ENCODE data around the gene PXN.
"Not testable (repeated sequence)": the region's sequence is repeated elsewhere in the genome, so short reads cannot be mapped to it uniquely, and the experiment has no call there.

Gene PXN

GRCh38 chr12:120227233-120228040 lies 38.1 kb downstream of the PXN start:
- DNase-seq (ENCODE audit: low read depth in 2 of 3, low spot score in 2 of 3): no peak

- DNase-seq (ENCODE audit: low read depth in 2 of 3, low spot score in 2 of 3): no peak
Observed at GRCh38 chr12:120225852-120226640, 39.5 kb downstream of the PXN start.

GRCh38 chr12:120225200-120225558 lies 40.4 kb downstream of the PXN start:
- no peak for DNase-seq (ENCODE audit: low read depth in 2 of 3, low spot score in 2 of 3)

- no peak for DNase-seq (ENCODE audit: low read depth in 2 of 3, low spot score in 2 of 3)
Observed at GRCh38 chr12:120224304-120225199, 41.0 kb downstream of the PXN start.

GRCh38 chr12:120223458-120224303 lies 41.8 kb downstream of the PXN start:
- no peak for DNase-seq (ENCODE audit: low read depth in 2 of 3, low spot score in 2 of 3)

- DNase-seq (ENCODE audit: low read depth in 2 of 3, low spot score in 2 of 3): no peak
Observed at GRCh38 chr12:120222288-120222832, 43.2 kb downstream of the PXN start.

- DNase-seq (ENCODE audit: low read depth in 2 of 3, low spot score in 2 of 3): no peak
Observed at GRCh38 chr12:120221576-120221900, 44.0 kb downstream of the PXN start.

- no peak for DNase-seq (ENCODE audit: low read depth in 2 of 3, low spot score in 2 of 3)
Observed at GRCh38 chr12:120220838-120221575, 44.5 kb downstream of the PXN start.

GRCh38 chr12:120218680-120219606 lies 46.6 kb downstream of the PXN start:
- DNase-seq (ENCODE audit: low read depth in 2 of 3, low spot score in 2 of 3): no peak

- no peak for DNase-seq (ENCODE audit: low read depth in 2 of 3, low spot score in 2 of 3)
Observed at GRCh38 chr12:120216742-120217605, 48.6 kb downstream of the PXN start.

- DNase-seq (ENCODE audit: low read depth in 2 of 3, low spot score in 2 of 3): no peak
Observed at GRCh38 chr12:120215766-120216735, 49.5 kb downstream of the PXN start.

- DNase-seq (ENCODE audit: low read depth in 2 of 3, low spot score in 2 of 3): no peak
Observed at GRCh38 chr12:120215357-120215735, 50.2 kb downstream of the PXN start.

GRCh38 chr12:120214626-120215356 lies 50.7 kb downstream of the PXN start:
- no peak for DNase-seq (ENCODE audit: low read depth in 2 of 3, low spot score in 2 of 3)

GRCh38 chr12:120213758-120214157 lies 51.8 kb downstream of the PXN start:
- no peak for DNase-seq (ENCODE audit: low read depth in 2 of 3, low spot score in 2 of 3)

- not testable (repeated sequence) for DNase-seq (ENCODE audit: low read depth in 2 of 3, low spot score in 2 of 3)
Observed at GRCh38 chr12:120213182-120213581, 52.3 kb downstream of the PXN start.

- DNase-seq (ENCODE audit: low read depth in 2 of 3, low spot score in 2 of 3): no peak
Observed at GRCh38 chr12:120212301-120212700, 53.2 kb downstream of the PXN start.
